Activated naive CD4-positive, alpha-beta T cell treated with anti-CD3 and anti-CD28 coated beads, Interleukin-2, amount 10 ng/mL, durations not matched to agents 7 days and 5 days (primary cell): ENCODE results near the gene LETMD1.

Experiments used
- CTCF ChIA-PET: fragments of 350-600 bp; sonication (Branson Sonifier 250); formaldehyde crosslinking; loops from one replicate; lab custom pipeline; 2021; ENCODE audit warnings: antibody characterized with exemption; lab: Charles Lee
- DNase-seq: peaks from one replicate; pipeline ENCODE4 v3.0.0-alpha.2; 2020
- H3K27ac Mint-ChIP-seq: one replicate; pipeline ENCODE4 v1.8.0; 2021; ENCODE audit warnings: mild to moderate bottlenecking, moderate library complexity, mixed read lengths
- H3K27me3 Mint-ChIP-seq: one replicate; pipeline ENCODE4 v1.8.0; 2021; ENCODE audit warnings: mild to moderate bottlenecking, mixed read lengths
- H3K36me3 Mint-ChIP-seq: one replicate; pipeline ENCODE4 v1.8.0; 2021; ENCODE audit warnings: mixed read lengths
- H3K4me1 Mint-ChIP-seq: one replicate; pipeline ENCODE4 v1.8.0; 2021; ENCODE audit warnings: mixed read lengths
- H3K4me3 Mint-ChIP-seq: one replicate; pipeline ENCODE4 v1.8.0; 2021; ENCODE audit warnings: mild to moderate bottlenecking, moderate library complexity, mixed read lengths
- H3K9me3 Mint-ChIP-seq: one replicate; pipeline ENCODE4 v1.8.0; 2021; ENCODE audit warnings: mixed read lengths

The LETMD1 gene

GRCh38 chr12:51103977-51104376, 55.9 kb downstream of the LETMD1 start:
- Mint-ChIP-seq H3K27me3 (no peaks in the 10 kb centered on the region), H3K9me3 (no peaks in the 10 kb centered on the region), H3K4me1 (no peaks in the 10 kb centered on the region), H3K36me3 (peaks cover 51% of the 10 kb centered on the region), H3K27ac (no peak overlapping the region), H3K4me3 (no peak overlapping the region)
- DNase-seq, result no peak
- CTCF ChIA-PET, result interaction anchor here (1.0 kb wide), 1 partner anchor 149 kb away, joined by 3 read pairs; no protein-coding TSS in a partner anchor

GRCh38 chr12:51108136-51108535, 60.0 kb downstream of the LETMD1 start:
- H3K27ac Mint-ChIP-seq, result no peak overlapping the region
- H3K4me3 Mint-ChIP-seq, result no peak overlapping the region
- H3K36me3 Mint-ChIP-seq, result peaks cover 42% of the 10 kb centered on the region
- no peak for DNase-seq
- no peaks in the 10 kb centered on the region for H3K9me3 Mint-ChIP-seq
- H3K27me3 Mint-ChIP-seq, result no peaks in the 10 kb centered on the region
- CTCF ChIA-PET, result no interaction called here
- H3K4me1 Mint-ChIP-seq, result no peaks in the 10 kb centered on the region
